Esophagus (tissue), 2 donors: ENCODE data around the gene RINL. TPM values are rescaled to one million over a fixed set of nuclear protein-coding genes. Genes with fewer than 3 reads are reported as not detected.
A peak's percentile ranks its signal among the peaks of the same experiment; 100 is the strongest.

ENCODE experiments used
- H3K27ac ChIP-seq, 2 donors: one replicate each; pipeline ENCODE4 v1.5.1; 2013; ENCODE audit warnings: low read depth in 2 of 2, mild to moderate bottlenecking in 2 of 2, inconsistent platforms in 1 of 2, low read length in 1 of 2, moderate library complexity in 1 of 2
- H3K27me3 ChIP-seq, 2 donors: one replicate each; pipeline ENCODE4 v1.6.1; 2013; ENCODE audit warnings: low read length in 2 of 2, control low read depth in 1 of 2, mild to moderate bottlenecking in 1 of 2; ENCODE audit not compliant: insufficient read depth in 2 of 2, control insufficient read depth in 1 of 2
- H3K36me3 ChIP-seq, 2 donors: one replicate each; pipeline ENCODE4 v1.6.1; 2013; ENCODE audit warnings: low read length in 1 of 2; ENCODE audit not compliant: control insufficient read depth in 2 of 2, insufficient read depth in 2 of 2
- H3K4me1 ChIP-seq, 2 donors: one replicate each; pipeline ENCODE4 v1.6.1; 2013; ENCODE audit warnings: low read length in 1 of 2; ENCODE audit not compliant: control insufficient read depth in 2 of 2, insufficient read depth in 2 of 2
- H3K4me3 ChIP-seq, 2 donors: one replicate each; pipeline ENCODE4 v1.5.1; 2013; ENCODE audit warnings: low read length in 2 of 2, mild to moderate bottlenecking in 2 of 2, low read depth in 1 of 2, moderate library complexity in 1 of 2
- H3K9me3 ChIP-seq, 2 donors: one replicate each; pipeline ENCODE4 v1.6.1; 2013; ENCODE audit warnings: mild to moderate bottlenecking in 2 of 2, low read depth in 1 of 2, low read length in 1 of 2, moderate library complexity in 1 of 2; ENCODE audit not compliant: control insufficient read depth in 2 of 2, insufficient read depth in 1 of 2
- WGBS, 2 donors: extraction: QIAGEN DNeasy Blood & Tissue Kit; methylation state at CpG; one replicate each; pipeline ENCODE4 v1.1.7; 2013; 5-methylcytosine and 5-hydroxymethylcytosine counted together
- polyA plus RNA-seq, 2 donors: library from polyadenylated mRNA; stranded (reverse); fragments of 200-250 nt; gene quantifications; one replicate each; pipeline ENCODE4 v1.2.3, GENCODE V29; 2013
- donor health status: healthy with polysubstance abuse.
- donor health status: Bipolar disorder and iron deficiency.

RINL gene
- polyA plus RNA-seq = 10 to 100 TPM in 1 of 2 donors, 1 to 10 TPM in 1; 8.4 to 20.5 TPM

GRCh38 chr19:38877781-38878574 lies at the start of gene RINL:
RINL (minus strand) TSS chr19:38878275; CDS start chr19:38876742, 1,533 bp downstream.
- H3K4me1 ChIP-seq = peaks cover 0 to 7% of the 10 kb centered on the region in 2 donors
- H3K9me3 ChIP-seq = no peaks in the 10 kb centered on the region
- 32 to 44% methylated on average over 11 of the region's 11 CpGs for WGBS, 2 donors
- H3K36me3 ChIP-seq = peaks cover 0 to 8% of the 10 kb centered on the region in 2 donors
- H3K27ac ChIP-seq = peak within 1 kb of the TSS; percentile 60 to 67
- H3K4me3 ChIP-seq = no peak within 1 kb of the TSS
- H3K27me3 ChIP-seq = no peaks in the 10 kb centered on the region

GRCh38 chr19:38924388-38924787 lies 46.3 kb upstream of the RINL start:
- H3K27ac ChIP-seq = no peak overlapping the region
- no peak overlapping the region for H3K4me3 ChIP-seq
- H3K36me3 ChIP-seq = peaks cover 4 to 17% of the 10 kb centered on the region in 2 donors
- H3K27me3 ChIP-seq = no peaks in the 10 kb centered on the region
- no peaks in the 10 kb centered on the region for H3K9me3 ChIP-seq
- 95 to 96% methylated on average over 7 of the region's 7 CpGs for WGBS, 2 donors
- no peaks in the 10 kb centered on the region for H3K4me1 ChIP-seq

- Histone ChIP-seq H3K4me3 (no peak overlapping the region), H3K4me1 (peaks cover 0 to 2% of the 10 kb centered on the region in 2 donors), H3K27me3 (no peaks in the 10 kb centered on the region), H3K9me3 (no peaks in the 10 kb centered on the region), H3K36me3 (peaks cover 4 to 19% of the 10 kb centered on the region in 2 donors), H3K27ac (no peak overlapping the region)
- 94 to 98% methylated on average over 5 of the region's 5 CpGs for WGBS, 2 donors
Measured at GRCh38 chr19:38922482-38922881, 44.4 kb upstream of the RINL start.

- Histone ChIP-seq H3K36me3 (peaks cover 4 to 19% of the 10 kb centered on the region in 2 donors), H3K9me3 (no peaks in the 10 kb centered on the region), H3K4me3 (no peak overlapping the region), H3K4me1 (peaks cover 0 to 2% of the 10 kb centered on the region in 2 donors), H3K27ac (no peak overlapping the region), H3K27me3 (no peaks in the 10 kb centered on the region)
- WGBS, 2 donors = 90 to 92% methylated on average over 20 of the region's 20 CpGs
Measured at GRCh38 chr19:38921420-38922274, 43.6 kb upstream of the RINL start.

GRCh38 chr19:38920602-38921419 lies 42.7 kb upstream of the RINL start:
- no peaks in the 10 kb centered on the region for H3K27me3 ChIP-seq
- H3K4me3 ChIP-seq = no peak overlapping the region
- no peak overlapping the region for H3K27ac ChIP-seq
- WGBS, 2 donors = 76 to 82% methylated on average over 14 of the region's 14 CpGs
- peaks cover 4 to 19% of the 10 kb centered on the region in 2 donors for H3K36me3 ChIP-seq
- peaks cover 0 to 2% of the 10 kb centered on the region in 2 donors for H3K4me1 ChIP-seq
- no peaks in the 10 kb centered on the region for H3K9me3 ChIP-seq

- Histone ChIP-seq H3K36me3 (peaks cover 7 to 20% of the 10 kb centered on the region in 2 donors), H3K27ac (no peak overlapping the region), H3K4me1 (peaks cover 0 to 2% of the 10 kb centered on the region in 2 donors), H3K9me3 (no peaks in the 10 kb centered on the region), H3K4me3 (no peak overlapping the region), H3K27me3 (no peaks in the 10 kb centered on the region)
- WGBS, 2 donors = 60 to 69% methylated on average over 21 of the region's 21 CpGs
Measured at GRCh38 chr19:38919837-38920601, 41.9 kb upstream of the RINL start.

GRCh38 chr19:38918526-38918925 lies 40.5 kb upstream of the RINL start:
- H3K27ac ChIP-seq = no peak overlapping the region
- no peaks in the 10 kb centered on the region for H3K9me3 ChIP-seq
- peaks cover 3 to 13% of the 10 kb centered on the region in 2 donors for H3K36me3 ChIP-seq
- WGBS, 2 donors = 86 to 88% methylated on average over 10 of the region's 10 CpGs
- no peaks in the 10 kb centered on the region for H3K27me3 ChIP-seq
- peaks cover 0 to 2% of the 10 kb centered on the region in 2 donors for H3K4me1 ChIP-seq
- no peak overlapping the region for H3K4me3 ChIP-seq

GRCh38 chr19:38917921-38918491 lies 39.9 kb upstream of the RINL start:
- H3K4me3 ChIP-seq = no peak overlapping the region
- H3K27me3 ChIP-seq = no peaks in the 10 kb centered on the region
- 65 to 70% methylated on average over 13 of the region's 13 CpGs for WGBS, 2 donors
- peaks cover 0 to 2% of the 10 kb centered on the region in 2 donors for H3K4me1 ChIP-seq
- no peaks in the 10 kb centered on the region for H3K9me3 ChIP-seq
- peaks cover 3 to 13% of the 10 kb centered on the region in 2 donors for H3K36me3 ChIP-seq
- no peak overlapping the region for H3K27ac ChIP-seq
